Smooth muscle cell (in vitro differentiated cells): Measurements from ENCODE around the gene DYSF. TPM values are rescaled to one million over a fixed set of nuclear protein-coding genes. Genes with fewer than 3 reads are reported as not detected.

Experiments used
- DNase-seq: peaks from one replicate; lab custom pipeline; 2025; ENCODE audit not compliant: unreplicated experiment; lab: John Stamatoyannopoulos, UW
- H2AFZ ChIP-seq: fragments of 200-600 bp; sonication (generic); 2 replicates; pipeline ENCODE4 v1.6.0; 2016; ENCODE audit warnings: antibody characterized with exemption, low read depth, mild to moderate bottlenecking
- H3F3A ChIP-seq: fragments of 200-600 bp; sonication (generic); 2 replicates; pipeline ENCODE4 v1.6.0; 2017; ENCODE audit warnings: antibody characterized with exemption, low read depth
- H3K27ac ChIP-seq: fragments of 200-600 bp; sonication (generic); 2 replicates; pipeline ENCODE4 v1.5.1; 2016; ENCODE audit warnings: low read depth, mild to moderate bottlenecking
- H3K27me3 ChIP-seq: fragments of 200-600 bp; sonication (generic); 2 replicates; pipeline ENCODE4 v1.6.1; 2016; ENCODE audit warnings: low read depth, mild to moderate bottlenecking
- H3K36me3 ChIP-seq: fragments of 200-600 bp; sonication (generic); 2 replicates; pipeline ENCODE4 v1.5.1; 2016; ENCODE audit warnings: low read depth
- H3K4me1 ChIP-seq: fragments of 200-600 bp; sonication (generic); 2 replicates; pipeline ENCODE4 v1.5.1; 2016; ENCODE audit warnings: low read depth
- H3K4me2 ChIP-seq: fragments of 200-600 bp; sonication (generic); 2 replicates; pipeline ENCODE4 v1.6.0; 2016; ENCODE audit warnings: mild to moderate bottlenecking
- H3K4me3 ChIP-seq: fragments of 200-600 bp; sonication (generic); 2 replicates; pipeline ENCODE4 v1.5.1; 2016; ENCODE audit warnings: mild to moderate bottlenecking
- H3K79me2 ChIP-seq: fragments of 200-600 bp; sonication (generic); 2 replicates; pipeline ENCODE4 v1.6.0; 2016; ENCODE audit warnings: low read depth, mild to moderate bottlenecking
- H3K9ac ChIP-seq: fragments of 200-600 bp; sonication (generic); 2 replicates; pipeline ENCODE4 v1.6.0; 2016; ENCODE audit warnings: low read depth
- H3K9me3 ChIP-seq: fragments of 200-600 bp; sonication (generic); replicated peaks from 2 replicates; pipeline ENCODE4 v1.5.1; 2016; ENCODE audit warnings: low read depth
- H4K20me1 ChIP-seq: fragments of 200-600 bp; sonication (generic); 2 replicates; pipeline ENCODE4 v1.6.0; 2016; ENCODE audit warnings: low read depth
- WGBS: methylation state at CpG from one replicate; pipeline ENCODE4 v1.1.7; 2016; ENCODE audit warnings: low lambda C conversion rate; 5-methylcytosine and 5-hydroxymethylcytosine counted together
- polyA plus RNA-seq: library from polyadenylated mRNA; unstranded; fragments of >200 nt; fragmentation: Nextera tagmentation; extraction: Ambion mirVana; gene quantifications from 2 replicates; pipeline ENCODE4 v1.2.1, GENCODE V29; 2016
- total RNA-seq: library from RNA; depleted of rRNA; stranded (reverse); fragments of >200 nt; gene quantifications from 2 replicates; pipeline ENCODE4 v1.2.3, GENCODE V29; 2014
- TF ChIP-seq, protein P1 (sequence below): fragments of 200-600 bp; sonication (generic); IDR thresholded peaks from 2 replicates; pipeline ENCODE4 v1.5.1; 2017; ENCODE audit warnings: borderline replicate concordance, mild to moderate bottlenecking, antibody characterized with exemption; ENCODE audit not compliant: insufficient read depth, poor library complexity, severe bottlenecking

Gene DYSF
- total and polyA plus RNA-seq, 2 experiments from 2014 or later, result 0.64 to 1.6 TPM

DNA sequence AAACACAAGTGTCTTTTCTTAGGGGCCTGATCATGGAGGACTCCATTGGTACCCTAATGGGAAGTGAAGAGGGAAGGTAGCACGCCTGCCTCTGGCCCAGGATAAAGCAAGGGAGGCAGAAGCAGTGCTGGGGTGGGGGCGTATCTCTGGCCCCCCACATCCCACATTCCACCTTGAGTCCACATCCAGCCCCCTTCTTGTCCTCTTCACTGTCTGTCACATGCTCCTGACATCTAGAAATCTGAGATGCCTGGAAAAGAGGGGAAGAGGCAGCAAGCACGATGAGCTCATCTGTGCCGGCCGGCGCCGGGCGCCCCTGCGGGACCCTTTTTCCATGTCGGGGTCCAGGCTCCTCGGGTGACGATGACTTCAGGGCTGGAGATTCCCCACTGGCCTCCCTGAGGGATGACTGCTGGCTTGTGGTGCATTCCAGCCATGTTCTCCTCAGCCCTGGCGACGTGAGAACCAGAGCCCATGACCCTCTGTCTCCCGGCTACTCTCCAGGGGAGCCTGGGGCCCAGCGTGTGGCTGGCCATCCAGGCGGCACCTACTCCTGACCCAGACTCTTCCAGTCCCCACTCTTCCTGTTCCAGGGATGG is 277.5 kb downstream of the DYSF start:
- TF ChIP-seq, protein P1, sequence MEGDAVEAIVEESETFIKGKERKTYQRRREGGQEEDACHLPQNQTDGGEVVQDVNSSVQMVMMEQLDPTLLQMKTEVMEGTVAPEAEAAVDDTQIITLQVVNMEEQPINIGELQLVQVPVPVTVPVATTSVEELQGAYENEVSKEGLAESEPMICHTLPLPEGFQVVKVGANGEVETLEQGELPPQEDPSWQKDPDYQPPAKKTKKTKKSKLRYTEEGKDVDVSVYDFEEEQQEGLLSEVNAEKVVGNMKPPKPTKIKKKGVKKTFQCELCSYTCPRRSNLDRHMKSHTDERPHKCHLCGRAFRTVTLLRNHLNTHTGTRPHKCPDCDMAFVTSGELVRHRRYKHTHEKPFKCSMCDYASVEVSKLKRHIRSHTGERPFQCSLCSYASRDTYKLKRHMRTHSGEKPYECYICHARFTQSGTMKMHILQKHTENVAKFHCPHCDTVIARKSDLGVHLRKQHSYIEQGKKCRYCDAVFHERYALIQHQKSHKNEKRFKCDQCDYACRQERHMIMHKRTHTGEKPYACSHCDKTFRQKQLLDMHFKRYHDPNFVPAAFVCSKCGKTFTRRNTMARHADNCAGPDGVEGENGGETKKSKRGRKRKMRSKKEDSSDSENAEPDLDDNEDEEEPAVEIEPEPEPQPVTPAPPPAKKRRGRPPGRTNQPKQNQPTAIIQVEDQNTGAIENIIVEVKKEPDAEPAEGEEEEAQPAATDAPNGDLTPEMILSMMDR, result no peak
- Histone ChIP-seq H3K79me2 (no peaks in the 10 kb centered on the region), H3K4me1 (no peaks in the 10 kb centered on the region), H2AFZ (no peak overlapping the region), H3K9me3 (no peaks in the 10 kb centered on the region), H3K27me3 (no peaks in the 10 kb centered on the region), H4K20me1 (no peaks in the 10 kb centered on the region), H3K4me3 (no peak overlapping the region), H3K36me3 (no peaks in the 10 kb centered on the region), H3K9ac (no peak overlapping the region), H3K4me2 (no peak overlapping the region), H3K27ac (no peak overlapping the region), H3F3A (no peaks in the 10 kb centered on the region)
- no peak for DNase-seq
- WGBS, result 94% methylated on average over 17 of the region's 17 CpGs

DNA sequence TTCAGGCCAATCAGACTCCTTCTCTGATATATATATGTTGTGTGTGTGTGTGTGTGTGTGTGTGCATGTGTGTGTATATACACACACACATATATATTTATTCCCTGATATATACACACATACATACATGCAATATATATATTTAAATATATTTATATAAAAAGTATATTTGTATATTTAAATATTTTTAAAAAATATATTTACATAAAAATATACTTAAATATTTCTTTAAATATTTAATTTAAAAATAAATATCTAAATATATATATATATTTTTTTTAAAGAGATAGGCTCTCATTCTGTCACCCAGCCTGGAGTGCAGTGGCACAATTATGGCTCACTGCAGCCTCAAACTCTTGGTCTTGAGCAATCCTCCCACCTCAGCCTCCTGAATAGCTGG is 281.3 kb downstream of the DYSF start:
- no peaks in the 10 kb centered on the region for H3K79me2 ChIP-seq
- H3K36me3 ChIP-seq, result no peaks in the 10 kb centered on the region
- H3K9ac ChIP-seq, result no peak overlapping the region
- TF ChIP-seq, protein P1, result no peak
- H3K4me3 ChIP-seq, result no peak overlapping the region
- no peaks in the 10 kb centered on the region for H3K9me3 ChIP-seq
- H3K4me1 ChIP-seq, result no peaks in the 10 kb centered on the region
- no peak for DNase-seq
- H3K27ac ChIP-seq, result no peak overlapping the region
- no peak overlapping the region for H2AFZ ChIP-seq
- H3K27me3 ChIP-seq, result no peaks in the 10 kb centered on the region
- H4K20me1 ChIP-seq, result no peaks in the 10 kb centered on the region
- H3K4me2 ChIP-seq, result no peak overlapping the region
- no peaks in the 10 kb centered on the region for H3F3A ChIP-seq

DNA sequence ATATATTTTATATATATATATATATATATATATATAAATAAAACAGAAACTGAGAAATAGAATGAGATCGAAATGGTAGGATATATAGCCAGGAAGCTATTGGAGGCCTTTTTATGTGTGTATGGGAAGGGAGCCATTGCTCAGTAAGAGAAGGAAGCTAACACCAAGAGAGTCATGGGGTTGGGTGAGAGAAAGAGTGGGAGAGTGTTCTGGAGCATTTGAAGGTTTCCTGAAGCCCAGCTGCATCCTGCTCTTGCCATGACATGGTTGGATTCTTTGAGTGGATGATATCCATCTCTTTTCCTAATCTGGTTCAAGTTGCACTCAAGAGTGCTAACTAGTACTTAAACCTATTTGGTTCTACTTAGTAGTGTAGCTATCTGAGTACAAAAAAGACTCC is 282.3 kb downstream of the DYSF start:
- TF ChIP-seq, protein P1, result no peak
- Histone ChIP-seq H3K79me2 (no peaks in the 10 kb centered on the region), H3K27me3 (no peaks in the 10 kb centered on the region), H3K4me3 (no peak overlapping the region), H2AFZ (no peak overlapping the region), H3K4me2 (no peak overlapping the region), H3F3A (no peaks in the 10 kb centered on the region), H4K20me1 (no peaks in the 10 kb centered on the region), H3K9me3 (no peaks in the 10 kb centered on the region), H3K9ac (no peak overlapping the region), H3K4me1 (no peaks in the 10 kb centered on the region), H3K27ac (no peak overlapping the region), H3K36me3 (no peaks in the 10 kb centered on the region)
- DNase-seq, result no peak
- WGBS, result 97% methylated on average over 1 of the region's 1 CpG

Other genes with a start within 250 kb of the DYSF start
- 1.7 and 2.4 TPM in 2 replicates for gene PAIP2B, start 226.5 kb upstream of the DYSF start, total RNA-seq
- gene PAIP2B, start 226.5 kb upstream of the DYSF start, polyA plus RNA-seq, result 0.89 and 1.2 TPM in 2 replicates
- gene ZNF638, start 121.8 kb upstream of the DYSF start, total RNA-seq, result 146 and 159 TPM in 2 replicates
- gene ZNF638, start 121.8 kb upstream of the DYSF start, polyA plus RNA-seq, result 39.6 and 44.8 TPM in 2 replicates